Stimulated activated effector memory CD8-positive, alpha-beta T cell treated with anti-CD3 and anti-CD28 coated beads, Interleukin-12 subunit alpha, Interleukin-12 subunit beta, amount 100 ng/mL, for 72 hours (primary cell): ENCODE measurements around the gene POM121C.
A peak's percentile ranks its signal among the peaks of the same experiment; 100 is the strongest.
"Not testable (repeated sequence)": the region's sequence is repeated elsewhere in the genome, so short reads cannot be mapped to it uniquely, and the experiment has no call there.

Experiments used
- ATAC-seq: fragments of 150-1000 bp; cut with Tn5 transposase; 2 replicates; pipeline ENCODE4 v1.10.0; 2021
- DNase-seq, 2 donors: peaks; one replicate each; pipeline ENCODE4 v3.0.0; 2021 to 2022; ENCODE audit warnings: low spot score in 2 of 2
- H3K27ac Mint-ChIP-seq: one replicate; pipeline ENCODE4 v1.8.0; 2022; ENCODE audit warnings: mild to moderate bottlenecking, mixed read lengths
- H3K36me3 Mint-ChIP-seq: one replicate; pipeline ENCODE4 v1.8.0; 2022; ENCODE audit warnings: mild to moderate bottlenecking, mixed read lengths
- H3K4me1 Mint-ChIP-seq: one replicate; pipeline ENCODE4 v1.8.0; 2022; ENCODE audit warnings: mixed read lengths
- H3K4me3 Mint-ChIP-seq: one replicate; pipeline ENCODE4 v1.8.0; 2022; ENCODE audit warnings: mild to moderate bottlenecking, mixed read lengths
- H3K9me3 Mint-ChIP-seq: one replicate; pipeline ENCODE4 v1.8.0; 2022; ENCODE audit warnings: mixed read lengths

POM121C gene

DNA sequence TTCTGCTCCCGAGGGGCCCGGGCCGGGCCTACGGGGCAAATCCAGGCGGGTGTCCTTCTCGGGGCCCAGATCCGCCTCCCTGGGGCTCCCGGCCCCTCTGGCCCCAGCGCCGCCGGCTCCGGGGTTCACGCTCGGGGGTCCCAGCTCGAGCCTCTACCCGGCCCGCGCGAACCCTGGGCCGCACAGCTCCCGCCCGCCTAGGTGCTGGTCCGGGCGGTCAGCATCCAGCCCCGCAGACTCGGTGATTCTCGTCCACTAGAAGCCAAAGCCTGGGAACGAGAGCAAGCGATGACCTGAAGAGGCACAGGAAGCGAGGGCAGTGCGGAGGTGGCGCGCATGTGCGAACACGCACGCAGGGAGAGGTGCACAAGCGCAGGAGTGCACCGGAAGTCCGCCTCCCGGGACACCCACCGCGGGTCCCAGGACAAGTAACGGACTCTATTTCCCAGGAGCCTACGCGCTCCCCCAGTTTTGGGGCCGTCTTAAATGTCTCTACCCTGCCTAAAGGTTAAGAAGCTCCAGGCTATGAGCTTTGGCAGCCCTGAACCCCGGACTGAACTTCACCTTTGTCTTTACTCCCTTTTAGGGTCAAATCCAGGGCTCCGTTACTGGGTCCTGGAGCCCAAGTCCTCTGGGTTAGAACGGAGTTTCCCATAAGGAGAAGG, at the start of gene POM121C:
TSS of gene POM121C (minus strand) at position 321 of the 665 bp plus-strand sequence. CDS start 44,803 bp downstream, outside the sequence.
- Mint-ChIP-seq H3K27ac (peak within 1 kb of the TSS; percentile 92), H3K4me3 (peak within 1 kb of the TSS; percentile 86), H3K36me3 (peaks cover 35% of the 10 kb centered on the region)
- H3K4me1 Mint-ChIP-seq, H3K9me3 Mint-ChIP-seq: not testable (repeated sequence)
- peak; percentile 100 for ATAC-seq
- DNase-seq: peak; percentile 61 to 91

DNA sequence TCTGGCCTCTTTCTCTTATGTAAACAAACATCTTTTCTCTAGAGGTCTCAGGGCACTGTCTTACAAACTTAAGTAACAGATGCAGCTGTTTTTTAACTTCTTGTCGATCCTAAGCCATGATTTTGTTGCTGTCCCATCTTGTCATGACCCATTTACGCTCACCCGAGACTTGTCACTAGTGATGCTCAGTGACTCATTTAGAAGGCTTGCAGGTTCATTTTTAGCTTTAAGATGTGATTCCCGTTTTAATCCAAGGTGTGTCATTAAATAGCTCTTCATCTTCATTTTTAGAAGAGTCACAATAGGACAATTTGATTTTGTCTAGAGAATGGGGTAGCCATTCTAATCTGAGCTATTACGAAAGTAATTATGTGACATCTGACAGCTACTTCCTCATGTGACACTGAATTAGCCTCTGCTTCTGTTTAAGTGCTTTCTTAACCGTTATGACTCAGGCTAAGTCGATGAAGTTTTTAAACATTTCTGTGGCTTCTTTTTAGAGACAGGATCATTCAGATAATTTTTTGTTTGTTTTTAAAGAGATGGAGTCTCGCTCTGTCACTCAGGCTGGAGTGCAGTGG, 48.7 kb upstream of the POM121C start:
- Mint-ChIP-seq H3K4me3 (no peak overlapping the region), H3K36me3 (peaks cover 1% of the 10 kb centered on the region), H3K9me3 (no peaks in the 10 kb centered on the region), H3K27ac (peak overlapping the region; percentile 48), H3K4me1 (peaks cover 6% of the 10 kb centered on the region)
- no peak for DNase-seq
- peak; percentile 87 for ATAC-seq

DNA sequence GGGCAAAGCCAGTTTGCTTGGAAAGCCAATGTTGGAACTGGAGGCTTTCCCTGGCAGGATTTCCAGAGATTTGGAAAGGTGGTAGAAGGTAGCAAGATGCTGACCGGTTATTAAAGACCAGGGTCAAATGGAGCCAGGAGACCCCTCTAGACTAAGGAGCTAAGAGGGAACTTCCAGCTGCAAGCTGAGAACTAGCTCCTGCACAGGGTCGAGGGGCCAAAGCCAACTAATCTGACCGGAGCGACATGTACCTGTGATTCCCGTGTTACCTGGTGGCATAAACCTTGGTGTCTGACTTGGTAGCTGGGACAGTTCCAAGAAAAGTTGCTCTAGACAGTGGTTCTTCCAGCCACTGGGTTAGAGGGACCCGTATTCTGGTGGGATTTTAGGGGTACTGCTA, 47.8 kb upstream of the POM121C start:
- no peaks in the 10 kb centered on the region for H3K9me3 Mint-ChIP-seq
- no peak overlapping the region for H3K4me3 Mint-ChIP-seq
- no peaks in the 10 kb centered on the region for H3K36me3 Mint-ChIP-seq
- DNase-seq (no peak), ATAC-seq (no peak)
- no peak overlapping the region for H3K27ac Mint-ChIP-seq
- peaks cover 6% of the 10 kb centered on the region for H3K4me1 Mint-ChIP-seq

DNA sequence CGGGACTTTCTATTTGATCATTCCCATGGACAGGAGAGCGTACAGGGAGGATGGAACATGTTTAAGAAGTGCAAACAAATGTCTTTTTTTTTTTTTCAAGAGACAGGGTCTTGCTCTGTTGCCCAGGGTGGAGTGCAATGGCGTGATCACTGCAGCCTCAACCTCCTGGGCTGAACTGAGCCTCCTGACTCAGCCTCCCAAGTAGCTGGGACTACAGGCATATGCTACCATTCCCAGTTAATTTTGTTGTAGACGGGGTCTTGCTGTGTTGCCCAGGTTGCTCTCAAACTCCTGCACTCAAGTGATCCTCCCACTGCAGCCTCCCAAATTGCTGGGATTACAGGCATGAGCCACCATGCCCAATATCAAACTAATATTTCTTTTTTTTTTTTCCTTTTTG, 46.5 kb upstream of the POM121C start:
- Mint-ChIP-seq H3K36me3 (no peaks in the 10 kb centered on the region), H3K27ac (no peak overlapping the region), H3K4me1 (peaks cover 12% of the 10 kb centered on the region), H3K4me3 (no peak overlapping the region), H3K9me3 (no peaks in the 10 kb centered on the region)
- ATAC-seq (no peak), DNase-seq (no peak)

DNA sequence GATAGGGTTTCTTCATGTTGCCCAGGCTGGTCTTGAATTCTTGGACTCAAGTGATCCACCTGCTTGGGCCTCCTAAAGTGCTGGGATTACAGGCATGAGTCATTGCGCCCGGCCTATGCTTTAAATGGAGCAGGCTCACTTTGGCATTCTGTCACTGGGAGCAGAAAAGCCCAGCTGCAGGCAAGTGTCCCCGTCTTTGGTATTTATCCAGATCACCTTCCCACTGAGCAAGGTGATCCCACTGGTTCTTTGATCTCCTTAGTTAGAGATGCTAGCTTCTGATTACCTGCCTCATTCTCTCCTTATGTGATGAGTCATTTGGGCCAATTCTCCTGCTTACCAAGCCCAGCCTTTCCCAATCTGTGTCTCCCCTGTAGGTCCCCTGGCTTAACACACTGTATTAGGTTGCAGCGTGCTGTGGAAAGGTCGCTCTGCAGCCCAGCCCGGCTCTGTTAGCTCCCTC, 45.3 kb upstream of the POM121C start:
- DNase-seq: peak in 1 of 2 donors; percentile 30
- peaks cover 22% of the 10 kb centered on the region for H3K4me1 Mint-ChIP-seq
- peaks cover 11% of the 10 kb centered on the region for H3K36me3 Mint-ChIP-seq
- H3K9me3 Mint-ChIP-seq: no peaks in the 10 kb centered on the region
- H3K27ac Mint-ChIP-seq: no peak overlapping the region
- no peak for ATAC-seq
- no peak overlapping the region for H3K4me3 Mint-ChIP-seq

DNA sequence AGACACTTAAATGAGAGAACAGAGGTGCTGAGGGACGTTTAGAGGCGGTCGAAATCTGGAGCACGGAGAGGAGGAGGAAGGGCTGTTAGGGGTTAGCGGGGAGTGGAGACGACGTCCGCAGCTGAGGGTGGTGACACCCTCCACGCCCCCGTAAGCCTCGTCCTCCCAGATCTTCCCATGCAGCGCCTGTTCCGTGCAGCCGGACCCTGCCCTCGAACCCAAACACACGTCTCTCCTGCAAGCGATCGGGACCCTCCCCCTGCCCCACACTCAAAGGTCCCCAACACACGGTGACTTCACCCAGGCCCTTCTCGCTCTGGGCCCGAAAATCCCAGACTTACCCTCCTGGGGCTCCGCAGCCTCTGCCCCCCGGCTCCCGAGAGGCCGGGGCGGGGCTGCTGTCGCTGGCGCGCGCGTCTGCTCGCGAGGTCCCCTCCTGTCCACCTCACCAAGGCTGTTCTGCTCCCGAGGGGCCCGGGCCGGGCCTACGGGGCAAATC, 41.2 kb upstream of the POM121C start:
- peak overlapping the region; percentile 91 for H3K4me3 Mint-ChIP-seq

DNA sequence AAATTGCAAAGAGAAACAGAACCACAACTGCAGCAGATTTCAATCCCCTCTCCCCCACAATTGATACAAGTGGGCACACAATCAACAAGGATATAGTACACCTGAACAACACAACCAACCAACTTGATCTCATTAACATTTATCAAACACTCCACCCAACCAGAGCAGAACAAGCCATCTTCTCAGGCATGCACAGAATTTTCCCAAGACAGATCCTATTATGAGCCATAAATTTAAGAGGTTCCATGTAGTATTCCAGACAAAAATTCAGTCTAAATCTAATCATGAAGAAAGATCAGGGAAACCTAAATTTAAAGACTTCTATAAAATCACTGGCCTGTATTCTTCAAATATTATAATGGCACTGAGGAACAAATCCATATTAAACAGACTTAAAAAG, 35.6 kb upstream of the POM121C start:
- DNase-seq, ATAC-seq, H3K9me3 Mint-ChIP-seq, H3K27ac Mint-ChIP-seq, H3K4me3 Mint-ChIP-seq: not testable (repeated sequence)
- Mint-ChIP-seq H3K36me3 (peaks cover 99% of the 10 kb centered on the region), H3K4me1 (peaks cover 27% of the 10 kb centered on the region)

More for the DNA sequence above, 41.2 kb upstream of the POM121C start:
- peaks cover 29% of the 10 kb centered on the region for H3K4me1 Mint-ChIP-seq
- H3K36me3 Mint-ChIP-seq: peaks cover 52% of the 10 kb centered on the region
- not testable (repeated sequence) for H3K9me3 Mint-ChIP-seq, ATAC-seq
- H3K27ac Mint-ChIP-seq: peak overlapping the region; percentile 93
- DNase-seq: peak in 1 of 2 donors; percentile 9

DNA sequence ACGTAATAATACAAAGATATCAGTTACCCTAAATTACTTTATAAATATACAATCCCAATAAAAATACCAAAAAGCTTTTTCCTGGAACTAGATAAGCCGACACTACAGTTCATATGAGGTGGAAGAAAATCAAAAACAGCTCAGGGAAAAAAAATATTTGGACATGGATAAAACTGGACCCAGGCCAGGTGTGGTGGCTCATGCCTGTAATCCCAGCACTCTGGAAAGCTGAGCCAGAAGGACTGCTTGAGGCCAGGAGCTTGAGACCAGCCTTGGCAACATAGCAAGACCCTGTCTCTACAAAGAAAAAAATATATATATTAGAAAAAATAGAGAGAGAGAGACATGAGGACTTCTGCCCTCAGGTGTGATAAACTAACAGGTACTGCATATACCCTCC, 32.7 kb upstream of the POM121C start:
- H3K27ac Mint-ChIP-seq, H3K4me3 Mint-ChIP-seq, DNase-seq, ATAC-seq, H3K9me3 Mint-ChIP-seq: not testable (repeated sequence)
- Mint-ChIP-seq H3K36me3 (peaks cover 91% of the 10 kb centered on the region), H3K4me1 (peaks cover 10% of the 10 kb centered on the region)

DNA sequence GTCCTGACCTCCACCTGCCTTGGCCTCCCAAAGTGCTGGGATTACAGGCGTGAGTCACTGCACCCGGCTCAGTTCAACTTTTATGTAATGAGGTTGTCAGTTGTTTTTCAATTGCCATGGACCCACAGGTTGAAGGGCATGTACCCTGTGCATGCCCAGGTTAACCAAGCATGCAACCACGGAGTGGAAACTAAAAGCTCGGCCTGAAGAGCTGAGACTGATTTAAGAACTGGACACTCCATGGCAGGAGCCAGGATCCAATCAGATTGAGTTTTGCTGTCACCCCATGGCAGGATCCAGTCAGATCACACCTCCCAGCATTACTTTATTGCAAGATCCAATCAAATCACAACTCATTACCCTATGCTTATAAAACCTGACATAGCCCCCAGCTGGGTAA, 22.9 kb upstream of the POM121C start:
- DNase-seq, H3K9me3 Mint-ChIP-seq, H3K27ac Mint-ChIP-seq, H3K4me1 Mint-ChIP-seq, H3K4me3 Mint-ChIP-seq, ATAC-seq: not testable (repeated sequence)
- H3K36me3 Mint-ChIP-seq: peaks cover 54% of the 10 kb centered on the region

DNA sequence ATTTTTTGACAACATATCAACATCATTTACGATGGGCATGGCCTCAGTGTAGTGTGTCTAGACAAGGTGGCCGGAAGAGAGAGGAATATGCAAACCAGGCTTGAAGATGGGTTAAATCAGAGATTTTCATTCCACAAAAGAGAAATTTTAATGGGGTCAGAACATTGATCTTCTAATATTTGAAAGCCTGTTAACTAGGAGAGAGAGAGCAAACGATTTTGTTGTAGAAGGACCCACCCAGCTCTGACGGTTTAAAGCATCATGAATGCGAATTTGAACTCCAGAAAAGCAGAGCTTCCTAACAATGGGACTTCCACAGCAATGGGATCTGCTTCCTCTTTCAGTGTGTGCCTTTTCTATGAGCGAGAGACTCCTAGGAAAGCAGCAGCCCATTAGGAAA, 5.9 kb upstream of the POM121C start, which contains the start of gene SPDYE5:
TSS of gene SPDYE5 (plus strand) at position 301 of the 400 bp plus-strand sequence. CDS start 1,728 bp downstream, outside the sequence.
- not testable (repeated sequence) for H3K9me3 Mint-ChIP-seq, ATAC-seq, DNase-seq, H3K4me3 Mint-ChIP-seq, H3K4me1 Mint-ChIP-seq, H3K27ac Mint-ChIP-seq
- H3K36me3 Mint-ChIP-seq: peaks cover 12% of the 10 kb centered on the region

DNA sequence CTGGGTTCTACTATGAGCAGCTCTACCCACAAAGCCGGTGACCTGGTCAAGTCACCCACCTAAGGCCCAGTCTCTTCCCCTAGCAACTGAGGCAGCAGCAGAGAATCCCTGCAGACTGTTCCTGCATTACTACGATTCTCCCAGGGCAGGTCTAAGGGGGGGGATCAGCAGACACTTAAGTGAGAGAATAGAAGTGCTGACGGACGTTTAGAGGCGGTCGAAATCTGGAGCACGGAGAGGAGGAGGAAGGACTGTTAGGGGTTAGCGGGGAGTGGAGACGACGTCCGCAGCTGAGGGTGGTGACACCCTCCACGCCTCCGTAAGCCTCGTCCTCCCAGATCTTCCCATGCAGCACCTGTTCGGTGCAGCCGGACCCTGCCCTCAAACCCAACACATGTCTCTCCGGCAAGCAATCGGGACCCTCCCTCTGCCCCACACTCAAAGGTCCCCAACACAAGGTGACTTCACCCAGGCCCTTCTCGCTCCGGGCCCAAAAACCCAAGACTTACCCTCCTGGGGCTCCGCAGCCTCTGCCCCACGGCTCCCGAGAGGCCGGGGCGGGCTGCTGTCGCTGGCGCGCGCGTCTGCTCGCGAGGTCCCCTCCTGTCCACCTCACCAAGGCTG, 632 bp downstream of the POM121C start:
- Mint-ChIP-seq H3K4me3 (peak overlapping the region; percentile 86), H3K27ac (peak overlapping the region; percentile 92), H3K36me3 (peaks cover 35% of the 10 kb centered on the region)
- H3K9me3 Mint-ChIP-seq, H3K4me1 Mint-ChIP-seq: not testable (repeated sequence)
- DNase-seq: peak; percentile 3 to 68
- peak; percentile 44 for ATAC-seq

DNA sequence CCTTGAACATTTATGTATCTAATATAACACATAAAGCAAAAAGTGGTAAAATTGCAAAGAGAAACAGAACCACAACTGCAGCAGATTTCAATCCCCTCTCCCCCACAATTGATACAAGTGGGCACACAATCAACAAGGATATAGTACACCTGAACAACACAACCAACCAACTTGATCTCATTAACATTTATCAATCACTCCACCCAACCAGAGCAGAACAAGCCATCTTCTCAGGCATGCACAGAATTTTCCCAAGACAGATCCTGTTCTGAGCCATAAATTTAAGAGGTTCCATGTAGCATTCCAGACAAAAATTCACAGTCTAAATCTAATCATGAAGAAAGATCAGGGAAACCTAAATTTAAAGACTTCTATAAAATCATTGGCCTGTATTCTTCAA, 5.8 kb downstream of the POM121C start:
- H3K4me1 Mint-ChIP-seq: not testable (repeated sequence)

DNA sequence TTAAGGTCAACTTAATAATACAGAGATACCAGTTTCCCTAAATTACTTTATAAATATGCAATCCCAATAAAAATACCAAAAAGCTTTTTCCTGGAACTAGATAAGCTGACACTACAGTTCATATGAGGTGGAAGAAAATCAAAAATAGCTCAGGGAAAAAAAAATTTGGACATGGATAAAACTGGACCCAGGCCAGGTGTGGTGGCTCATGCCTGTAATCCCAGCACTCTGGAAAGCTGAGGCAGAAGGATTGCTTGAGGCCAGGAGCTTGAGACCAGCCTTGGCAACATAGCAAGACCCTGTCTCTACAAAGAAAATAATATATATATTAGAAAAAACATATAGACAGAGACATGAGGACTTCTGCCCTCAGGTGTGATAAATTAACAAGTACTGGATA, 8.6 kb downstream of the POM121C start:
- H3K9me3 Mint-ChIP-seq, H3K4me3 Mint-ChIP-seq, DNase-seq, H3K4me1 Mint-ChIP-seq, ATAC-seq, H3K27ac Mint-ChIP-seq: not testable (repeated sequence)
- peaks cover 75% of the 10 kb centered on the region for H3K36me3 Mint-ChIP-seq

More for the DNA sequence above, 5.8 kb downstream of the POM121C start:
- H3K9me3 Mint-ChIP-seq, H3K27ac Mint-ChIP-seq, H3K4me3 Mint-ChIP-seq, ATAC-seq, DNase-seq: not testable (repeated sequence)
- peaks cover 71% of the 10 kb centered on the region for H3K36me3 Mint-ChIP-seq

DNA sequence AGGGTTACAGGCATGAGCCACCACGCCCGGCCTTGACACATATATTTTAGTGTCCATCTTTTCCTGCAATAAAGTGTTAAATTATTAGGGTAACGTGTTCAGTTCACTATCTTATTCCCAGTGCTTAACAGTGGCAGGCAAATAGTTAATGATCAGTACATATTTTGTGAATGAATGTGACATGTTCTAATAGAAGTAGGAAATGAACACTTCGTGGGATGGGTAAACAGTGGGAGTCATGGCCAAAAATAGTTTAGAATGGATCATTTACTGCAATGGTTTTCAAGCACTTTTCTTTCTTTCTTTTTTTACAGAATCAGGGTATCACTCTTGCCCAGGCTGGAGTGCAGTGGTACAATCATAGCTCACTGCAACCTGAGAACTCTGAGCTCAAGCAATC, 15.9 kb downstream of the POM121C start:
- ATAC-seq, H3K9me3 Mint-ChIP-seq, H3K4me1 Mint-ChIP-seq, H3K4me3 Mint-ChIP-seq, DNase-seq: not testable (repeated sequence)
- H3K36me3 Mint-ChIP-seq: peaks cover 89% of the 10 kb centered on the region
- peak overlapping the region; percentile 1 for H3K27ac Mint-ChIP-seq

DNA sequence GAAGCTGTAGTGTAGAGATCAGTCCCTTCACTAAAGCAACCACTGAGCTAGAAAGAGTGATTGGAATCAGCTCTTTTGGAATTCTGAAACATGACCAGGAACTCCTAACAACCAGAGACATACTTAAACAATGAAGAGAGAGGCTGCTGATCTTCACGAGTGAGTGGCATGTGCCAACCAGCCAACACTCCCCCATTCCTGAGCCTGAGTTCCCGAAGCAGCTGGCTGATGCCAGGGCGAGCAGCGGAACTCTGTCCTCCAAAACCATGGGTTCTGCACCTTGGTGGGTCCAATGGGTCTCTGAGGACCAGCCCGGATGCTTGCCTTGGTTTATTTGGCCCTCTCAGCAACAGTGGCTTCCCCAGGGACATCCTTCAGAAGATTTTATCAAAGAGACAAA, 25.6 kb downstream of the POM121C start:
- Mint-ChIP-seq H3K27ac (peak overlapping the region; percentile 80), H3K36me3 (peaks cover 23% of the 10 kb centered on the region)
- H3K4me3 Mint-ChIP-seq, H3K4me1 Mint-ChIP-seq, DNase-seq, H3K9me3 Mint-ChIP-seq, ATAC-seq: not testable (repeated sequence)
